K562 (cell line): ENCODE results near the gene DTX4. TPM values are rescaled to one million over a fixed set of nuclear protein-coding genes. Genes with fewer than 3 reads are reported as not detected.

ENCODE experiments used
- ATAC-seq: fragments of 200-7000 bp; cut with Tn5 transposase; 3 replicates; pipeline ENCODE4 v1.9.1; 2020; ENCODE audit warnings: moderate library complexity
- BruUV-seq: library from RNA; stranded (reverse); fragments of 400-500 nt; replicated peaks from 2 replicates; lab custom pipeline; 2021; lab: Mats Ljungman, UMichigan
- CTCF ChIA-PET: fragments of 300-600 bp; formaldehyde crosslinking; extraction: SDS; loops from one replicate; lab custom pipeline; 2021; ENCODE audit warnings: low intra/inter-chr PET ratio; lab: Yijun Ruan, JAX
- POLR2A ChIA-PET: fragments of 300-600, 350-650 bp; sonication (Branson Sonifier 250); formaldehyde crosslinking; extraction: SDS; loops from one replicate; lab custom pipeline; 2021; ENCODE audit warnings: antibody characterized with exemption, inconsistent platforms; lab: Yijun Ruan, JAX
- DNase-seq, 4 experiments: peaks; one replicate each; pipeline versions ENCODE4 v3.0.0 to v3.0.0-alpha.2; 2011 to 2018; ENCODE audit warnings: low spot score in 3 of 4, mixed read lengths in 3 of 4; ENCODE audit errors: extremely low read depth in 1 of 4
- FAIRE-seq: peaks from 2 replicates; lab custom pipeline; 2011; peaks lifted over from hg19 to GRCh38; lab: Jason Lieb, UNC
- H2AFZ ChIP-seq: 2 replicates; pipeline ENCODE4 v1.6.0; 2011; ENCODE audit warnings: low read depth, low read length, control low read depth, inconsistent platforms
- H3K27ac ChIP-seq: fragments of 200-600 bp; 3 replicates; pipeline ENCODE4 v1.8.0; 2011; ENCODE audit warnings: low read depth, mild to moderate bottlenecking, control low read depth, inconsistent platforms, low read length, moderate library complexity, mixed read lengths; ENCODE audit errors: extremely low read depth
- H3K27me3 ChIP-seq, 2 experiments: fragments of 300-600 bp in 1 of 2; 2 replicates in 1 of 2; 3 replicates in 1 of 2; pipeline versions ENCODE4 v1.6.0 to v1.8.0; 2011; ENCODE audit warnings: inconsistent platforms in 2 of 2, low read length in 2 of 2, mild to moderate bottlenecking in 1 of 2, mixed read lengths in 1 of 2, moderate library complexity in 1 of 2; ENCODE audit not compliant: control insufficient read depth in 2 of 2, insufficient read depth in 2 of 2
- H3K36me3 ChIP-seq: fragments of 300-600 bp; 3 replicates; pipeline ENCODE4 v1.8.0; 2011; ENCODE audit warnings: mild to moderate bottlenecking, low read length, inconsistent platforms; ENCODE audit not compliant: control insufficient read depth, insufficient read depth
- H3K4me1 ChIP-seq, 2 experiments: fragments of 200-600 bp in 1 of 2; replicated peaks in 1 of 2; 2 replicates in 1 of 2; 3 replicates in 1 of 2; pipeline versions ENCODE4 v1.5.1 to v1.8.0; 2011; ENCODE audit warnings: inconsistent platforms in 2 of 2, low read length in 2 of 2, mild to moderate bottlenecking in 1 of 2, mixed read lengths in 1 of 2, moderate library complexity in 1 of 2; ENCODE audit not compliant: control insufficient read depth in 2 of 2, insufficient read depth in 2 of 2
- H3K4me2 ChIP-seq: 2 replicates; pipeline ENCODE4 v1.6.1; 2011; ENCODE audit warnings: low read length, control low read depth, inconsistent platforms, mixed read lengths; ENCODE audit not compliant: insufficient read depth
- H3K4me3 ChIP-seq: fragments of 200-600 bp; sonication (generic), shearing (Covaris generic); 2 replicates; pipeline ENCODE4 v1.5.1; 2016; ENCODE audit warnings: control low read depth, inconsistent platforms
- H3K79me2 ChIP-seq: fragments of 200-600 bp; 3 replicates; pipeline ENCODE4 v1.8.0; 2011; ENCODE audit warnings: low read length, inconsistent platforms; ENCODE audit not compliant: control insufficient read depth, insufficient read depth
- H3K9ac ChIP-seq, 2 experiments: 2 replicates each; pipeline versions ENCODE4 v1.6.0 to v1.6.1; 2011; ENCODE audit warnings: low read depth in 2 of 2, low read length in 2 of 2, control low read depth in 1 of 2, inconsistent platforms in 1 of 2, mild to moderate bottlenecking in 1 of 2, mixed read lengths in 1 of 2; ENCODE audit not compliant: insufficient read depth in 1 of 2
- H3K9me1 ChIP-seq: one replicate; pipeline ENCODE4 v1.6.0; 2011; ENCODE audit warnings: inconsistent platforms, mild to moderate bottlenecking, low read length, moderate library complexity; ENCODE audit not compliant: control insufficient read depth, insufficient read depth
- H3K9me3 ChIP-seq: replicated peaks from 2 replicates; pipeline ENCODE4 v1.5.1; 2011; ENCODE audit warnings: low read depth, low read length, inconsistent platforms; ENCODE audit not compliant: control insufficient read depth, insufficient read depth
- H4K20me1 ChIP-seq: replicated peaks from 2 replicates; pipeline ENCODE4 v1.6.1; 2011; ENCODE audit warnings: low read length, inconsistent platforms, mixed read lengths; ENCODE audit not compliant: control insufficient read depth, insufficient read depth
- FOXO4 ChIP-seq: fragments of 450-650 bp; formaldehyde crosslinking; IDR thresholded peaks from 2 replicates; pipeline ENCODE4 v1.4.0; 2020; ENCODE audit warnings: mild to moderate bottlenecking, moderate library complexity
- KDM5B ChIP-seq: fragments of 200-600 bp; sonication (generic); IDR thresholded peaks from 2 replicates; pipeline ENCODE4 v1.6.1; 2012; ENCODE audit warnings: low read depth, mild to moderate bottlenecking, moderate library complexity, low read length, control low read depth, inconsistent platforms; ENCODE audit not compliant: insufficient replicate concordance
- MEF2D ChIP-seq: conservative IDR thresholded peaks from 2 replicates; pipeline ENCODE4 v1.6.1; 2016; ENCODE audit warnings: low read depth, missing genetic modification characterization, missing compliant biosample characterization
- NFRKB ChIP-seq: fragments of 450-650 bp; IDR thresholded peaks from 2 replicates; pipeline ENCODE4 v1.6.1; 2016; ENCODE audit warnings: low read depth
- PRMT5 ChIP-seq: sonication (generic); formaldehyde crosslinking; IDR thresholded peaks from 2 replicates; pipeline ENCODE4 v1.5.0; 2020; ENCODE audit warnings: missing genetic modification reagents
- SIN3A ChIP-seq, 2 experiments: fragments of 150-350 bp in 1 of 2; IDR thresholded peaks; 2 replicates each; pipeline ENCODE4 v1.6.1; 2011 to 2016; ENCODE audit warnings: borderline replicate concordance in 2 of 2, low read depth in 2 of 2, low read length in 2 of 2, mild to moderate bottlenecking in 2 of 2, moderate library complexity in 2 of 2; ENCODE audit not compliant: control insufficient read depth in 1 of 2
- TEAD2 ChIP-seq: fragments of 450-650 bp; IDR thresholded peaks from 2 replicates; pipeline ENCODE4 v1.6.1; 2016; ENCODE audit warnings: missing genetic modification characterization, control low read depth, missing compliant biosample characterization
- ZC3H4 ChIP-seq: sonication (generic); formaldehyde crosslinking; IDR thresholded peaks from 2 replicates; pipeline ENCODE4 v1.9.0; 2021; ENCODE audit warnings: missing genetic modification reagents, borderline replicate concordance
- ZFX ChIP-seq: sonication (generic); formaldehyde crosslinking; IDR thresholded peaks from 2 replicates; pipeline ENCODE4 v1.8.0; 2022; ENCODE audit warnings: mild to moderate bottlenecking, missing genetic modification reagents, moderate library complexity
- ZNF133 ChIP-seq: fragments of 250-450 bp; sonication (Bioruptor Pico); IDR thresholded peaks from 2 replicates; pipeline ENCODE4 v1.4.0; 2020; ENCODE audit warnings: mild to moderate bottlenecking
- ZNF174 ChIP-seq: fragments of 250-450 bp; sonication (Bioruptor Pico); IDR thresholded peaks from 2 replicates; pipeline ENCODE4 v1.4.0; 2020; ENCODE audit warnings: mild to moderate bottlenecking
- ZNF3 ChIP-seq: fragments of 250-450 bp; sonication (Bioruptor Pico); IDR thresholded peaks from 2 replicates; pipeline ENCODE4 v1.5.0; 2021; ENCODE audit warnings: mild to moderate bottlenecking, moderate library complexity
- ZNF507 ChIP-seq: conservative IDR thresholded peaks from 2 replicates; pipeline ENCODE4 v1.6.1; 2017; ENCODE audit warnings: missing genetic modification characterization, missing compliant biosample characterization
- WGBS: fragments of 100-300 bp; shearing (Covaris generic); methylation state at CpG from one replicate; pipeline ENCODE4 v1.1.6; 2016; ENCODE audit warnings: low coverage, mixed read lengths; ENCODE audit not compliant: insufficient coverage; ENCODE audit errors: missing lambda C conversion rate; 5-methylcytosine and 5-hydroxymethylcytosine counted together
- in situ Hi-C: fragments of 300-500 bp; cut with MboI; formaldehyde crosslinking; loops from 4 replicates; pipeline ENCODE4 v1.15.0; 2018; ENCODE audit warnings: inconsistent platforms, mixed read lengths
- intact Hi-C: fragments of 100-400 bp; cut with micrococcal nuclease; formaldehyde crosslinking; loops from 2 replicates; pipeline ENCODE4 v1.14.2; 2022
- polyA plus RNA-seq, 8 experiments: library from polyadenylated mRNA; depleted of rRNA in 4 of 8; stranded (reverse) in 5 of 8; unstranded in 3 of 8; fragments of >200 nt; fragmentation: Nextera tagmentation in 2 of 8; fragmentation: Illumina TruSeq in 1 of 8; extraction: Ambion mirVana in 2 of 8; extraction: Trizol in 1 of 8; gene quantifications; 2 replicates each; pipeline versions ENCODE4 v1.2.1 to v1.2.3, GENCODE V29; 2011 to 2014; ENCODE audit warnings: inconsistent platforms in 1 of 8, missing spikeins in 1 of 8
- total RNA-seq, 7 experiments: library from RNA; depleted of rRNA in 6 of 7; stranded (reverse); fragments of >200 nt in 6 of 7; fragmentation: Illumina TruSeq in 2 of 7; extraction: Trizol in 2 of 7; gene quantifications; 2 replicates each; pipeline versions ENCODE4 v1.2.1 to v1.2.3, GENCODE V29; 2011 to 2021; ENCODE audit warnings: low replicate concordance in 1 of 7
- TF ChIP-seq, protein P1 (sequence below): fragments of 200-800 bp; sonication (Bioruptor generic); IDR thresholded peaks from 2 replicates; pipeline ENCODE4 v1.6.1; 2016; ENCODE audit warnings: missing genetic modification characterization, missing compliant biosample characterization

The DTX4 gene
- total and polyA plus RNA-seq, 9 of the 15 experiments (the other 6 are each of a cell fraction or from before 2014, with no cell fraction given): 0.03 to 0.47 (median 0.04) TPM; not detected in 4

GRCh38 chr11:59188954-59189353, 17.0 kb downstream of the DTX4 start:
- no peak overlapping the region for H3K27ac ChIP-seq
- H3K9me3 ChIP-seq: no peaks in the 10 kb centered on the region
- WGBS: 2% methylated on average over 4 of the region's 4 CpGs
- no peaks in the 10 kb centered on the region for H3K79me2 ChIP-seq
- H3K4me3 ChIP-seq: no peak overlapping the region
- H3K9ac ChIP-seq: no peak overlapping the region
- H3K4me1 ChIP-seq: no peaks in the 10 kb centered on the region
- H3K27me3 ChIP-seq: peaks cover 2 to 42% of the 10 kb centered on the region in 2 experiments; a peak in 4 of 5 replicates
- no peaks in the 10 kb centered on the region for H4K20me1 ChIP-seq
- ChIA-PET CTCF (no interaction called here), POLR2A (interaction anchor here (0.8 kb wide), 1 partner anchor 35 kb away, joined by 3 read pairs; no protein-coding TSS in a partner anchor)
- in situ Hi-C loops (loop anchor here (25.0 kb wide), 1 partner anchor 498 kb away; no protein-coding TSS in a partner anchor), intact Hi-C loops (no loop called here)
- TF ChIP-seq FOXO4 (no peak), PRMT5 (CRISPR knock-in tag) (no peak), ZC3H4 (CRISPR knock-in tag) (no peak), MEF2D (tag) (no peak), ZNF133 (CRISPR knock-in tag) (no peak), ZFX (no peak), ZNF3 (CRISPR knock-in tag) (no peak), KDM5B (no peak), NFRKB (no peak), SIN3A (IDR thresholded peaks at IDR 0.05; ENCODE audit: borderline replicate concordance in 2 of 2, control insufficient read depth in 1 of 2, low read depth in 2 of 2, low read length in 2 of 2) (no peak), ZNF507 (tag) (no peak), ZNF174 (CRISPR knock-in tag) (no peak), TEAD2 (no peak)
- TF ChIP-seq, protein P1, sequence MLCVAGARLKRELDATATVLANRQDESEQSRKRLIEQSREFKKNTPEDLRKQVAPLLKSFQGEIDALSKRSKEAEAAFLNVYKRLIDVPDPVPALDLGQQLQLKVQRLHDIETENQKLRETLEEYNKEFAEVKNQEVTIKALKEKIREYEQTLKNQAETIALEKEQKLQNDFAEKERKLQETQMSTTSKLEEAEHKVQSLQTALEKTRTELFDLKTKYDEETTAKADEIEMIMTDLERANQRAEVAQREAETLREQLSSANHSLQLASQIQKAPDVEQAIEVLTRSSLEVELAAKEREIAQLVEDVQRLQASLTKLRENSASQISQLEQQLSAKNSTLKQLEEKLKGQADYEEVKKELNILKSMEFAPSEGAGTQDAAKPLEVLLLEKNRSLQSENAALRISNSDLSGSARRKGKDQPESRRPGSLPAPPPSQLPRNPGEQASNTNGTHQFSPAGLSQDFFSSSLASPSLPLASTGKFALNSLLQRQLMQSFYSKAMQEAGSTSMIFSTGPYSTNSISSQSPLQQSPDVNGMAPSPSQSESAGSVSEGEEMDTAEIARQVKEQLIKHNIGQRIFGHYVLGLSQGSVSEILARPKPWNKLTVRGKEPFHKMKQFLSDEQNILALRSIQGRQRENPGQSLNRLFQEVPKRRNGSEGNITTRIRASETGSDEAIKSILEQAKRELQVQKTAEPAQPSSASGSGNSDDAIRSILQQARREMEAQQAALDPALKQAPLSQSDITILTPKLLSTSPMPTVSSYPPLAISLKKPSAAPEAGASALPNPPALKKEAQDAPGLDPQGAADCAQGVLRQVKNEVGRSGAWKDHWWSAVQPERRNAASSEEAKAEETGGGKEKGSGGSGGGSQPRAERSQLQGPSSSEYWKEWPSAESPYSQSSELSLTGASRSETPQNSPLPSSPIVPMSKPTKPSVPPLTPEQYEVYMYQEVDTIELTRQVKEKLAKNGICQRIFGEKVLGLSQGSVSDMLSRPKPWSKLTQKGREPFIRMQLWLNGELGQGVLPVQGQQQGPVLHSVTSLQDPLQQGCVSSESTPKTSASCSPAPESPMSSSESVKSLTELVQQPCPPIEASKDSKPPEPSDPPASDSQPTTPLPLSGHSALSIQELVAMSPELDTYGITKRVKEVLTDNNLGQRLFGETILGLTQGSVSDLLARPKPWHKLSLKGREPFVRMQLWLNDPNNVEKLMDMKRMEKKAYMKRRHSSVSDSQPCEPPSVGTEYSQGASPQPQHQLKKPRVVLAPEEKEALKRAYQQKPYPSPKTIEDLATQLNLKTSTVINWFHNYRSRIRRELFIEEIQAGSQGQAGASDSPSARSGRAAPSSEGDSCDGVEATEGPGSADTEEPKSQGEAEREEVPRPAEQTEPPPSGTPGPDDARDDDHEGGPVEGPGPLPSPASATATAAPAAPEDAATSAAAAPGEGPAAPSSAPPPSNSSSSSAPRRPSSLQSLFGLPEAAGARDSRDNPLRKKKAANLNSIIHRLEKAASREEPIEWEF (CRISPR knock-in tag): no peak
- BruUV-seq: no TSS peak
- DNase-seq (no peak), FAIRE-seq (no peak), ATAC-seq (no peak)
- H2AFZ ChIP-seq: no peak overlapping the region
- no peaks in the 10 kb centered on the region for H3K36me3 ChIP-seq
- H3K4me2 ChIP-seq: no peak overlapping the region
- H3K9me1 ChIP-seq: no peaks in the 10 kb centered on the region
